Vagina (tissue), 2 donors: ENCODE results near the gene SLCO1B3. TPM values are rescaled to one million over a fixed set of nuclear protein-coding genes. Genes with fewer than 3 reads are reported as not detected.

ENCODE experiments used
- DNase-seq, 2 donors: peaks; one replicate each; pipeline ENCODE4 v3.0.0-alpha.2; 2017; ENCODE audit errors: extremely low spot score in 2 of 2
- H3K27ac ChIP-seq: fragments of 200-600 bp; sonication (generic); one replicate; pipeline ENCODE4 v1.5.1; 2019
- H3K27me3 ChIP-seq: fragments of 200-600 bp; sonication (generic); one replicate; pipeline ENCODE4 v1.5.1; 2019
- H3K36me3 ChIP-seq, 2 donors: fragments of 200-600 bp; sonication (generic); one replicate each; pipeline ENCODE4 v1.5.1; 2017 to 2019
- H3K4me1 ChIP-seq: fragments of 200-600 bp; sonication (generic); one replicate; pipeline ENCODE4 v1.5.1; 2019
- H3K4me3 ChIP-seq, 2 donors: fragments of 200-600 bp; sonication (generic); 1 replicate in 1 of 2; 2 replicates in 1 of 2; pipeline ENCODE4 v1.5.1; 2016 to 2019
- H3K9me3 ChIP-seq: fragments of 200-600 bp; sonication (generic); one replicate; pipeline ENCODE4 v1.5.1; 2019
- POLR2A ChIP-seq, 2 donors: fragments of 450-650 bp; IDR thresholded peaks; one replicate each; pipeline ENCODE4 v1.6.1; 2017; ENCODE audit warnings: antibody characterized with exemption in 2 of 2, mild to moderate bottlenecking in 2 of 2, moderate library complexity in 2 of 2
- POLR2AphosphoS5 ChIP-seq, 2 donors: sonication (generic); formaldehyde crosslinking; IDR thresholded peaks; one replicate each; pipeline ENCODE4 v1.9.0; 2017; ENCODE audit warnings: antibody characterized with exemption in 2 of 2, mild to moderate bottlenecking in 2 of 2, low read depth in 1 of 2; ENCODE audit not compliant: insufficient read depth in 1 of 2
- intact Hi-C: fragments of 100-400 bp; cut with DNase I; formaldehyde crosslinking; loops from one replicate; pipeline ENCODE4 v1.15.1; 2023
- total RNA-seq: library from RNA; depleted of rRNA; stranded (reverse); fragments of >200 nt; gene quantifications from one replicate; pipeline ENCODE4 v1.2.3, GENCODE V29; 2016
- TF ChIP-seq, protein P1 (sequence below), 3 experiments: fragments of 450-650 bp in 2 of 3; fragments of 200-600 bp in 1 of 3; sonication (generic) in 1 of 3; IDR thresholded peaks; one replicate each; pipeline ENCODE4 v1.5.1; 2017 to 2019; ENCODE audit warnings: antibody characterized with exemption in 3 of 3, mild to moderate bottlenecking in 2 of 3, moderate library complexity in 2 of 3

SLCO1B3 gene
- total RNA-seq, 1 donor from 2014 or later, result not detected

DNA sequence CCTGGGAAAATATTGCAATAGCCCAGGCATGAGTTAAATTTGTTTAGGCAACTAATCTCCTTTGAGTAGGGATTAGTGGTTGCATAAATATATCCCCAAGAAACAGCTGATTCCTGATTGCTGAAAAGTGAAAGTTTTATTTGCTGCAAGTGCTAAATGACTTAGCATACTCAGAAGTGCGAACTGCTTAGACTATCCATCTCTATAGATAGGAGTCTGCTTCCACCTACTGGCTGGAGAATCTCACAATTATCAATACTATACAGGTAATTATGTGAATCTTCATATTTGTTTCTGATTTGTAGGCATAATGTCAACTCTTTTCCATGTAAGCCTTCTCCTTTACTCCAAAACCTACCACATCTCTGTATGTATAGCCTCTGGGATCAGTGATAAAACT lies 12.0 kb upstream of the SLCO1B3 start:
- Histone ChIP-seq H3K27ac (no peak overlapping the region), H3K27me3 (no peaks in the 10 kb centered on the region), H3K4me3 (no peak overlapping the region), H3K4me1 (no peaks in the 10 kb centered on the region), H3K9me3 (no peaks in the 10 kb centered on the region), H3K36me3 (no peaks in the 10 kb centered on the region)
- TF ChIP-seq, protein P1, sequence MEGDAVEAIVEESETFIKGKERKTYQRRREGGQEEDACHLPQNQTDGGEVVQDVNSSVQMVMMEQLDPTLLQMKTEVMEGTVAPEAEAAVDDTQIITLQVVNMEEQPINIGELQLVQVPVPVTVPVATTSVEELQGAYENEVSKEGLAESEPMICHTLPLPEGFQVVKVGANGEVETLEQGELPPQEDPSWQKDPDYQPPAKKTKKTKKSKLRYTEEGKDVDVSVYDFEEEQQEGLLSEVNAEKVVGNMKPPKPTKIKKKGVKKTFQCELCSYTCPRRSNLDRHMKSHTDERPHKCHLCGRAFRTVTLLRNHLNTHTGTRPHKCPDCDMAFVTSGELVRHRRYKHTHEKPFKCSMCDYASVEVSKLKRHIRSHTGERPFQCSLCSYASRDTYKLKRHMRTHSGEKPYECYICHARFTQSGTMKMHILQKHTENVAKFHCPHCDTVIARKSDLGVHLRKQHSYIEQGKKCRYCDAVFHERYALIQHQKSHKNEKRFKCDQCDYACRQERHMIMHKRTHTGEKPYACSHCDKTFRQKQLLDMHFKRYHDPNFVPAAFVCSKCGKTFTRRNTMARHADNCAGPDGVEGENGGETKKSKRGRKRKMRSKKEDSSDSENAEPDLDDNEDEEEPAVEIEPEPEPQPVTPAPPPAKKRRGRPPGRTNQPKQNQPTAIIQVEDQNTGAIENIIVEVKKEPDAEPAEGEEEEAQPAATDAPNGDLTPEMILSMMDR (IDR thresholded peaks at IDR 0.05), result no peak
- TF ChIP-seq POLR2AphosphoS5 (IDR thresholded peaks at IDR 0.05; ENCODE audit: insufficient read depth in 1 of 2, low read depth in 1 of 2) (no peak), POLR2A (IDR thresholded peaks at IDR 0.05) (no peak)
- intact Hi-C loops, result no loop called here
- DNase-seq, result no peak

DNA sequence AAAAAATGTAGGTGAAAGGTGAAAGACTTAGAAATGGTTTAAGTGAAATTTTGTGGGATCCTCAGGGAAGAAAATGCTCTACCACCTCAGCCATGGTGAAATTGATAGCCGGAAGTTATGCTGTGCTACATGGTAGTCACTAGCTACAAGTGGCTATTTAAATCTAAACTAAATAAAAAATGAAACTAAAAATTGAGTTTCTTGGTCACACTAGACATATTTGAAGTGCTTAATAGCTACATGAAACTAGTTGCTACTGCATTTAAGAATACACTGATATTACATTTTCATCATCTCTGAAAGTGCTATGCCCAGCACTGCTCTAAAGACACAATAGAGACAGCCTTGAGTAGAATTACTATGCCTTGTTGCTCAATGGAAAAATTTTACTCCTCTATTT lies 10.3 kb upstream of the SLCO1B3 start:
- no peaks in the 10 kb centered on the region for H3K27me3 ChIP-seq
- no peak overlapping the region for H3K27ac ChIP-seq
- intact Hi-C loops, result no loop called here
- H3K4me1 ChIP-seq, result no peaks in the 10 kb centered on the region
- no peaks in the 10 kb centered on the region for H3K9me3 ChIP-seq
- H3K36me3 ChIP-seq, result no peaks in the 10 kb centered on the region
- no peak for DNase-seq
- TF ChIP-seq, protein P1 (IDR thresholded peaks at IDR 0.05), result no peak
- TF ChIP-seq POLR2AphosphoS5 (IDR thresholded peaks at IDR 0.05; ENCODE audit: insufficient read depth in 1 of 2, low read depth in 1 of 2) (no peak), POLR2A (IDR thresholded peaks at IDR 0.05) (no peak)
- no peak overlapping the region for H3K4me3 ChIP-seq

DNA sequence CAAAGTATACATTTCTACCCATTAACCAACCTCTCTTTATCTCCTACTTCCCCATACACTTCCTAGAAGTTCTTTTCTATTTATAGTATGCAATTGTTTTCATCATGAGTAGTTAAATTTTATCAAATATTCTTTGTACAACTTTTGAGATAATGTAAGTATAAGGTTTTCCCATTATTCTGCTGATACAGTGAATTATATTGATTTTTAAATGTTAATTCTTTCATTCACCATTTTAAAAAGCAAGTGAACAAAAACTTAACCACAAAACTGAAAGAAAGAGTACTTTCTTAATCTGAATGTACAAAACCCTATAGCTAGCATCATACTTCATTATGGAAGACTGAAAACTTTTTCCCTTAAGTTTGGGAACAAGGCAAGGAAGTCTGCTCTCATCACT lies 9.5 kb upstream of the SLCO1B3 start:
- no peak overlapping the region for H3K27ac ChIP-seq
- no peaks in the 10 kb centered on the region for H3K4me1 ChIP-seq
- no peak overlapping the region for H3K4me3 ChIP-seq
- H3K9me3 ChIP-seq, result no peaks in the 10 kb centered on the region
- no peaks in the 10 kb centered on the region for H3K27me3 ChIP-seq
- intact Hi-C loops, result no loop called here
- TF ChIP-seq POLR2A (IDR thresholded peaks at IDR 0.05) (no peak), POLR2AphosphoS5 (IDR thresholded peaks at IDR 0.05; ENCODE audit: insufficient read depth in 1 of 2, low read depth in 1 of 2) (no peak)
- TF ChIP-seq, protein P1 (IDR thresholded peaks at IDR 0.05), result no peak
- H3K36me3 ChIP-seq, result no peaks in the 10 kb centered on the region
- no peak for DNase-seq

DNA sequence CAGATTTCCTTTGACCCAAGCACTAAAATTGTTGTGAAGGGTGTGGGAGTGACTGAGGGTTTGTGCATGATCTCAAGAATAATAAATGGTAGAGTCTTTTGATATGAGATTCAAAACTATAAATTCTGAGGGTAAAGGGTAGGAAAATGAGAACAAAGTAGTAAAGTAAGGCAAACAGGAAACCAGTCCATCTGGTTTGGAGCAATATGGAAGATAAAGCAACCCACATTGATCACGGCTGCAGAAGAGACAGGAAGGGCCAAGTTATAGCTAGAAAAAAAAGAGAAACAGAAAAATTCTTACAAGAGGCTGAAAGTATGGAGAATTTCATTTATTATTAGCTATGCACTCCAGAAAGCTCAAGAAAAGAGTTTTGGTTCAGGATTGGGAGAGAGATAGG lies 4.6 kb upstream of the SLCO1B3 start:
- Histone ChIP-seq H3K27ac (no peak overlapping the region), H3K4me3 (no peak overlapping the region), H3K36me3 (no peaks in the 10 kb centered on the region), H3K9me3 (no peaks in the 10 kb centered on the region), H3K27me3 (no peaks in the 10 kb centered on the region), H3K4me1 (no peaks in the 10 kb centered on the region)
- no peak for TF ChIP-seq POLR2A (IDR thresholded peaks at IDR 0.05)
- TF ChIP-seq, protein P1 (IDR thresholded peaks at IDR 0.05), result no peak
- intact Hi-C loops, result no loop called here
- no peak for DNase-seq

DNA sequence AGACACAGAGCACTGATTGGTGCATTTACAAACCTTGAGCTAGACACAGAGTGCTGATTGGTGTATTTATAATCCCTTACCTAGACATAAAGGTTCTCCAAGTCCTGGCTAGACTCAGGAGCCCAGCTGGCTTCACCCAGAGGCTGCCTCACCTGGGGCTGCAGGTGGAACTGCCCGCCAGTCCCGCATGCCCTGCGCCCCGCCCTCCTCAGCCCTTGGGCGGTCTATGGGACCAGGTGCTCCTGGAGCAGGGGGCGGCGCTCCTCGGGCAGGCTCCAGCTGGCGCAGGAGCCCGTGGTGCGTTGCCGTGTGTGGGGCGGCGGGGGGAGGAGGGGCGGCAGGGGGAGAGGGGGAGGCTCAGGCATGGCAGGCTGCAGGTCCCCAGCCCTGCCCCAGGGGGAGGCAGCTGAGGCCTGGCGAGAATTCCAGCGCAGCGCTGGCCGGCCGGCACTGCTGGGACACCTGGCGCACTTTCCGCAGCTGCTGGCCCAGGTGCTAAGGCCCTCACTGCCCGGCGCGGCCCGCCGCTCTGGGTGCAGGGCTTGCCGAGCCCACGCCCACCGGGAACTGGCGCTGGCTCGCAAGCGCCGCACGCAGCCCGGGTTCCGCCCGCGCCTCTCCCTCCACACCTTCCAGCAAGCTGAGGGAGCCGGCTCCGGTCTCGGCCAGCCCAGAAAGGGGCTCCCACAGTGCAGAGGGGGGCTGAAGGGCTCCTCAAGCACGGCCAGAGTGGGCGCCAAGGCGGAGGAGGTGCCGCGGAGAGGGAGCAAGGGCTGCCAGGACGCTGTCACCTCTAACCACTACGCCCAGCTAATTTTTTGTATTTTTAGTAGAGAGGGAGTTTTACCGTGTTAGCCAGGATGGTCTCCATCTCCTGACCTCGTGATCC lies 3.1 kb upstream of the SLCO1B3 start:
- TF ChIP-seq POLR2A (IDR thresholded peaks at IDR 0.05) (no peak), POLR2AphosphoS5 (IDR thresholded peaks at IDR 0.05; ENCODE audit: insufficient read depth in 1 of 2, low read depth in 1 of 2) (no peak)
- TF ChIP-seq, protein P1 (IDR thresholded peaks at IDR 0.05), result no peak
- intact Hi-C loops, result no loop called here
- DNase-seq, result no peak
- Histone ChIP-seq H3K9me3 (no peaks in the 10 kb centered on the region), H3K27me3 (no peaks in the 10 kb centered on the region), H3K4me3 (no peak overlapping the region), H3K27ac (no peak overlapping the region), H3K36me3 (no peaks in the 10 kb centered on the region), H3K4me1 (no peaks in the 10 kb centered on the region)
